CD4-positive, alpha-beta T cell (primary cell): ENCODE measurements around the gene GNLY. TPM values are rescaled to one million over a fixed set of nuclear protein-coding genes. Genes with fewer than 3 reads are reported as not detected.
A peak's percentile ranks its signal among the peaks of the same experiment; 100 is the strongest.

Experiments
- ATAC-seq: fragments of 200-7000 bp; cut with Tn5 transposase; one replicate; pipeline ENCODE4 v1.10.0; 2022; ENCODE audit warnings: mild to moderate bottlenecking; ENCODE audit not compliant: poor library complexity
- CTCF ChIA-PET: fragments of 350-600 bp; sonication (Branson Sonifier 250); formaldehyde crosslinking; loops from one replicate; lab custom pipeline; 2021; ENCODE audit warnings: antibody characterized with exemption, inconsistent platforms; lab: Charles Lee
- POLR2A ChIA-PET: fragments of 350-600 bp; sonication (Branson Sonifier 250); formaldehyde crosslinking; loops from one replicate; lab custom pipeline; 2021; ENCODE audit warnings: antibody characterized with exemption, inconsistent platforms; lab: Charles Lee
- DNase-seq, 14 experiments: peaks; one replicate each; pipeline ENCODE4 v3.0.0-alpha.2; 2013 to 2020; ENCODE audit warnings: mixed read lengths in 2 of 14
- H3K27ac ChIP-seq, 2 donors: one replicate each; pipeline versions ENCODE4 v1.5.1 to v1.7.0; 2013; ENCODE audit warnings: low read length in 2 of 2, low read depth in 1 of 2, mild to moderate bottlenecking in 1 of 2
- H3K27me3 ChIP-seq, 2 experiments: 1 replicate in 1 of 2; 2 replicates in 1 of 2; pipeline versions ENCODE4 v1.6.1 to v1.7.0; 2013; ENCODE audit warnings: low read length in 2 of 2, control low read depth in 1 of 2, mild to moderate bottlenecking in 1 of 2, moderate library complexity in 1 of 2; ENCODE audit not compliant: insufficient read depth in 2 of 2, control insufficient read depth in 1 of 2
- H3K36me3 ChIP-seq: one replicate; pipeline ENCODE4 v1.6.1; 2013; ENCODE audit warnings: low read length, control low read depth; ENCODE audit not compliant: insufficient read depth
- H3K4me1 ChIP-seq: one replicate; pipeline ENCODE4 v1.6.1; 2013; ENCODE audit warnings: low read length, control low read depth; ENCODE audit not compliant: insufficient read depth
- H3K4me3 ChIP-seq: one replicate; pipeline ENCODE4 v1.5.1; 2013; ENCODE audit warnings: mild to moderate bottlenecking, low read length, moderate library complexity
- H3K9me3 ChIP-seq, 2 experiments: 1 replicate in 1 of 2; 2 replicates in 1 of 2; pipeline versions ENCODE4 v1.6.1 to v1.7.0; 2013; ENCODE audit warnings: low read length in 2 of 2, mild to moderate bottlenecking in 2 of 2, control low read depth in 1 of 2, moderate library complexity in 1 of 2; ENCODE audit not compliant: control insufficient read depth in 1 of 2, insufficient read depth in 1 of 2
- H3K27ac Mint-ChIP-seq: one replicate; pipeline ENCODE4 v1.8.0; 2020; ENCODE audit warnings: mixed read lengths
- H3K27me3 Mint-ChIP-seq: one replicate; pipeline ENCODE4 v1.8.0; 2021; ENCODE audit warnings: mixed read lengths
- H3K36me3 Mint-ChIP-seq: one replicate; pipeline ENCODE4 v1.8.0; 2021; ENCODE audit warnings: low read depth, mixed read lengths
- H3K4me1 Mint-ChIP-seq: one replicate; pipeline ENCODE4 v1.8.0; 2021; ENCODE audit warnings: low read depth, mixed read lengths
- H3K4me3 Mint-ChIP-seq: one replicate; pipeline ENCODE4 v1.8.0; 2020; ENCODE audit warnings: mild to moderate bottlenecking, mixed read lengths
- H3K9me3 Mint-ChIP-seq: one replicate; pipeline ENCODE4 v1.8.0; 2020; ENCODE audit warnings: mixed read lengths
- CTCF ChIP-seq: fragments of 200-600 bp; IDR thresholded peaks from one replicate; pipeline ENCODE4 v1.8.0; 2022; ENCODE audit warnings: antibody characterized with exemption, mild to moderate bottlenecking
- intact Hi-C, 2 experiments: fragments of 100-400 bp; cut with DNase I in 1 of 2; cut with micrococcal nuclease in 1 of 2; formaldehyde crosslinking; loops; one replicate each; pipeline versions ENCODE4 v1.15.1 to v1.9.0; 2023 to 2025; cut with DNase I, micrococcal nuclease
- total RNA-seq, 174 experiments: library from RNA in 2 of 174; stranded (reverse) in 2 of 174; gene quantifications; one replicate each; pipeline ENCODE4 v1.2.3 and lab custom pipeline; 2021 to 2026

The GNLY gene
- total RNA-seq, 2 experiments from 2014 or later = 45.1 TPM

GRCh38 chr2:85729825-85730510 is 35.8 kb downstream of the GNLY start:
- Mint-ChIP-seq H3K27ac (no peak overlapping the region), H3K9me3 (no peaks in the 10 kb centered on the region), H3K27me3 (peaks cover 8% of the 10 kb centered on the region), H3K4me1 (no peaks in the 10 kb centered on the region), H3K36me3 (no peaks in the 10 kb centered on the region), H3K4me3 (no peak overlapping the region)
- no peak for ATAC-seq
- Histone ChIP-seq H3K9me3 (no peaks in the 10 kb centered on the region), H3K27ac (no peak overlapping the region), H3K36me3 (no peaks in the 10 kb centered on the region), H3K27me3 (peaks cover 3 to 5% of the 10 kb centered on the region in 2 experiments), H3K4me1 (peaks cover 7% of the 10 kb centered on the region), H3K4me3 (no peak overlapping the region)
- ChIA-PET POLR2A (no interaction called here), CTCF (interaction anchor here (1.1 to 1.5 kb wide), 2 partner anchors 23 to 160 kb away, joined by 3 to 7 read pairs; no protein-coding TSS in a partner anchor)
- intact Hi-C loops = loop anchor here (1.0 to 2.0 kb wide), 3 partner anchors 84 to 351 kb away; no protein-coding TSS in a partner anchor
- DNase-seq = no peak
- no peak for TF ChIP-seq CTCF

- intact Hi-C loops = no loop called here
- POLR2A ChIA-PET = no interaction called here
Observed at GRCh38 chr2:85730686-85731230, 36.6 kb downstream of the GNLY start.

DNA sequence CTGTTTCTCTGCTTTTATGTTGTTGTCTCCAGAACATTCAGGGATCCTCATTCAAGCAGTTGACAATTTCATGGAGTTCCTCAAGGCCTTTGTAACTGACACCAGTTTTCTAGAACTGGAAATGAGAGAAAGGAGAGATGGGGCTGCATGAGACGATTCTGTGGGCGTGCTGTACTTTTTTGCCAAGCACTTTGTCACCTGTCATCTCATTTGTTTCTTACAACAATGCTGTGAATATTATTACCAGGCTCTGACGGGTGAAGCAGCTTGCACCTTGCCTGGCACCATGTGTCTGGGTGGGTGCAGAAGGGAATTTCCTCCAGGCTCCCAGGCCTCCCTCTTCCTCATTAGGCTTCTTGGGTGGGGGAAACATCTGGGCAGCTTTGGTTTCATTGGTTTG is 37.4 kb downstream of the GNLY start:
- H3K9me3 ChIP-seq = no peaks in the 10 kb centered on the region
- POLR2A ChIA-PET = no interaction called here

More at GRCh38 chr2:85730686-85731230, 36.6 kb downstream of the GNLY start:
- Histone ChIP-seq H3K4me3 (no peak overlapping the region), H3K27ac (no peak overlapping the region), H3K4me1 (peaks cover 7% of the 10 kb centered on the region), H3K9me3 (no peaks in the 10 kb centered on the region), H3K36me3 (no peaks in the 10 kb centered on the region), H3K27me3 (peaks cover 3 to 5% of the 10 kb centered on the region in 2 experiments)
- no peak overlapping the region for H3K4me3 Mint-ChIP-seq
- no peaks in the 10 kb centered on the region for H3K9me3 Mint-ChIP-seq
- H3K36me3 Mint-ChIP-seq = no peaks in the 10 kb centered on the region
- no peaks in the 10 kb centered on the region for H3K4me1 Mint-ChIP-seq
- DNase-seq (no peak), ATAC-seq (no peak)
- no peak overlapping the region for H3K27ac Mint-ChIP-seq
- CTCF ChIA-PET = no interaction called here
- no peak for TF ChIP-seq CTCF
- H3K27me3 Mint-ChIP-seq = peaks cover 11% of the 10 kb centered on the region

More for the DNA sequence above, 37.4 kb downstream of the GNLY start:
- H3K27me3 Mint-ChIP-seq = peaks cover 15% of the 10 kb centered on the region
- intact Hi-C loops = no loop called here
- Histone ChIP-seq H3K27ac (no peak overlapping the region), H3K36me3 (no peaks in the 10 kb centered on the region), H3K4me1 (peaks cover 7% of the 10 kb centered on the region), H3K4me3 (no peak overlapping the region), H3K27me3 (peaks cover 3 to 5% of the 10 kb centered on the region in 2 experiments)
- no peaks in the 10 kb centered on the region for H3K4me1 Mint-ChIP-seq
- no peaks in the 10 kb centered on the region for H3K9me3 Mint-ChIP-seq
- ATAC-seq (no peak), DNase-seq (peak in 1 of 14 experiments; percentile 10)
- CTCF ChIA-PET = no interaction called here
- no peak for TF ChIP-seq CTCF
- no peaks in the 10 kb centered on the region for H3K36me3 Mint-ChIP-seq
- no peak overlapping the region for H3K4me3 Mint-ChIP-seq
- no peak overlapping the region for H3K27ac Mint-ChIP-seq
